ENCODE results near the gene RAN. TPM values are rescaled to one million over a fixed set of nuclear protein-coding genes. Genes with fewer than 3 reads are reported as not detected.

Gene RAN
- total and polyA plus RNA-seq, 9 of the 15 experiments (the other 6 are each of a cell fraction or from before 2014, with no cell fraction given), result 1,687 to 3,820 (median 2,300) TPM

- TF ChIP-seq ZNF592 (IDR thresholded peaks at IDR 0.05) (peak; percentile 33; the same call in 1 of the 2 replicates), ADNP (tag; IDR thresholded peaks at IDR 0.05) (no peak), RBFOX2 (IDR thresholded peaks at IDR 0.05; ENCODE audit: low read depth, low read length) (peak; percentile 50; the same call in 1 of the 2 replicates), RBM14 (IDR thresholded peaks at IDR 0.05; ENCODE audit: borderline replicate concordance, insufficient read depth, low read depth, low read length) (no peak), SLC30A9 (CRISPR knock-in tag; IDR thresholded peaks at IDR 0.05) (no peak), GABPB2 (CRISPR knock-in tag; conservative IDR thresholded peaks at IDR 0.05) (no peak), RBM39 (optimal IDR thresholded peaks at IDR 0.05; ENCODE audit: low read depth, low read length) (no peak), ZNF398 (CRISPR knock-in tag; IDR thresholded peaks at IDR 0.05) (no peak), ZNF780A (CRISPR knock-in tag; IDR thresholded peaks at IDR 0.05) (no peak), MCM7 (IDR thresholded peaks at IDR 0.05) (no peak), E2F3 (CRISPR knock-in tag; IDR thresholded peaks at IDR 0.05) (no peak), SMARCB1 (IDR thresholded peaks at IDR 0.05; ENCODE audit: insufficient read length, low read depth) (no peak), MAX (CRISPR knock-in tag; IDR thresholded peaks at IDR 0.05) (peak; percentile 75), SMARCA5 (IDR thresholded peaks at IDR 0.05) (no peak), FOXO4 (CRISPR knock-in tag; IDR thresholded peaks at IDR 0.05) (no peak), POLR2AphosphoS5 (IDR thresholded peaks at IDR 0.05; ENCODE audit: control insufficient read depth, insufficient read depth, low read depth, low read length) (peak; percentile 70; the same call in 1 of the 2 replicates), CXXC5 (CRISPR knock-in tag; IDR thresholded peaks at IDR 0.05) (peak; percentile 46; the same call in 1 of the 2 replicates), HBP1 (CRISPR knock-in tag; IDR thresholded peaks at IDR 0.05) (no peak), ZNF124 (CRISPR knock-in tag; IDR thresholded peaks at IDR 0.05) (no peak)
Observed at GRCh38 chr12:130832561-130833209, 39.2 kb upstream of the RAN start (continued).

All from K562 (cell line).